ENCODE measurements around the gene PRLR.

DNA sequence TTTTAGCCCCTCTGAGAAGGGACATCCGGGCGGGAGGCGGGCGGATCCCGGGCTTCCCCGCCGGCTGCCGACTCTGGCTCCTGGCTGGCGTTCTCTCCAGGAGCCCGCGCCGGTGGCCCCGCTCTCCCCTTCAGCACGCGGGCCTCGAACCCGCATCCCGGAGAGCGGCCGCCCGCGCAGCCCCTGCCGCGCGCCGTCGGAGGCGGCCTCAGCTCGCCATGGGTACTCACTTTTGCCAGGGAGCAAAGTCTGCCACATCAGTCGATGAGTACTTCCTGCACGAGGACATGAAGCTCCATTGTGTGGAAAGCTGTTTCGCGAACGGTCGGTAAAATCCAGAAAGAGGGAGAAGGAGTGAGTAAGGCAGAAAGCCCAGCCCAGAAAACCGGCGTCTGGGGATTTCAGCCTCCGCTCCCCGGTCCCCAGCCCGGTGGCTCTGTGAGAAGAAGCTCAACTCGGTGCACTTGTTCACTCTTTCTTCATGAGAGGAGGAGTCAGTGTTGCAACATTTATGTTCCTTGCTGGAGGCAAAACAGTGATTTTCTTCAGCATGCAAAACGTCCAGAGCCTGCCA lies at the start of gene PRLR:
- TF ChIP-seq, protein P1, sequence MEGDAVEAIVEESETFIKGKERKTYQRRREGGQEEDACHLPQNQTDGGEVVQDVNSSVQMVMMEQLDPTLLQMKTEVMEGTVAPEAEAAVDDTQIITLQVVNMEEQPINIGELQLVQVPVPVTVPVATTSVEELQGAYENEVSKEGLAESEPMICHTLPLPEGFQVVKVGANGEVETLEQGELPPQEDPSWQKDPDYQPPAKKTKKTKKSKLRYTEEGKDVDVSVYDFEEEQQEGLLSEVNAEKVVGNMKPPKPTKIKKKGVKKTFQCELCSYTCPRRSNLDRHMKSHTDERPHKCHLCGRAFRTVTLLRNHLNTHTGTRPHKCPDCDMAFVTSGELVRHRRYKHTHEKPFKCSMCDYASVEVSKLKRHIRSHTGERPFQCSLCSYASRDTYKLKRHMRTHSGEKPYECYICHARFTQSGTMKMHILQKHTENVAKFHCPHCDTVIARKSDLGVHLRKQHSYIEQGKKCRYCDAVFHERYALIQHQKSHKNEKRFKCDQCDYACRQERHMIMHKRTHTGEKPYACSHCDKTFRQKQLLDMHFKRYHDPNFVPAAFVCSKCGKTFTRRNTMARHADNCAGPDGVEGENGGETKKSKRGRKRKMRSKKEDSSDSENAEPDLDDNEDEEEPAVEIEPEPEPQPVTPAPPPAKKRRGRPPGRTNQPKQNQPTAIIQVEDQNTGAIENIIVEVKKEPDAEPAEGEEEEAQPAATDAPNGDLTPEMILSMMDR (conservative IDR thresholded peaks at IDR 0.05 in 1 of 2, IDR thresholded peaks at IDR 0.05 in 1 of 2; ENCODE audit: extremely low read depth in 1 of 2, insufficient read depth in 1 of 2, low read depth in 1 of 2, low read length in 2 of 2) = no peak
- TF ChIP-seq EZH2 (IDR thresholded peaks at IDR 0.05; ENCODE audit: borderline replicate concordance, low read length) = peak; percentile 73

Data from mammary epithelial cell (primary cell).